GM19240 (cell line): ENCODE data around the gene ZNF552.
A peak's percentile ranks its signal among the peaks of the same experiment; 100 is the strongest.

ENCODE experiments used
- DNase-seq: peaks from one replicate; pipeline ENCODE4 v3.0.0; 2011; ENCODE audit warnings: low spot score; ENCODE audit not compliant: insufficient read length

Gene ZNF552

GRCh38 chr19:57779220-57779845 is 35.4 kb downstream of the ZNF552 start:
- DNase-seq = no peak

- DNase-seq = no peak
Observed at GRCh38 chr19:57778336-57778735, 36.4 kb downstream of the ZNF552 start.

GRCh38 chr19:57776764-57777296 is 37.9 kb downstream of the ZNF552 start:
- DNase-seq = no peak

- DNase-seq = no peak
Observed at GRCh38 chr19:57773488-57773887, 41.2 kb downstream of the ZNF552 start.

- no peak for DNase-seq
Observed at GRCh38 chr19:57771417-57771816, 43.3 kb downstream of the ZNF552 start.

GRCh38 chr19:57769345-57770131 is 45.2 kb downstream of the ZNF552 start, which contains the start of gene ZNF586:
ZNF586 (plus strand) TSS chr19:57769676; CDS start chr19:57769843, 167 bp downstream.
- peak; percentile 87 for DNase-seq

GRCh38 chr19:57759096-57759495 is 55.6 kb downstream of the ZNF552 start:
- DNase-seq = no peak

- DNase-seq = no peak
Observed at GRCh38 chr19:57757941-57758340, 56.8 kb downstream of the ZNF552 start.
